ENCODE results near the gene POLR2I.

GRCh38 chr19:36136964-36137686, 22.4 kb upstream of the POLR2I start:
- TF ChIP-seq POLR2A (IDR thresholded peaks at IDR 0.05): no peak
- TF ChIP-seq, protein P1, sequence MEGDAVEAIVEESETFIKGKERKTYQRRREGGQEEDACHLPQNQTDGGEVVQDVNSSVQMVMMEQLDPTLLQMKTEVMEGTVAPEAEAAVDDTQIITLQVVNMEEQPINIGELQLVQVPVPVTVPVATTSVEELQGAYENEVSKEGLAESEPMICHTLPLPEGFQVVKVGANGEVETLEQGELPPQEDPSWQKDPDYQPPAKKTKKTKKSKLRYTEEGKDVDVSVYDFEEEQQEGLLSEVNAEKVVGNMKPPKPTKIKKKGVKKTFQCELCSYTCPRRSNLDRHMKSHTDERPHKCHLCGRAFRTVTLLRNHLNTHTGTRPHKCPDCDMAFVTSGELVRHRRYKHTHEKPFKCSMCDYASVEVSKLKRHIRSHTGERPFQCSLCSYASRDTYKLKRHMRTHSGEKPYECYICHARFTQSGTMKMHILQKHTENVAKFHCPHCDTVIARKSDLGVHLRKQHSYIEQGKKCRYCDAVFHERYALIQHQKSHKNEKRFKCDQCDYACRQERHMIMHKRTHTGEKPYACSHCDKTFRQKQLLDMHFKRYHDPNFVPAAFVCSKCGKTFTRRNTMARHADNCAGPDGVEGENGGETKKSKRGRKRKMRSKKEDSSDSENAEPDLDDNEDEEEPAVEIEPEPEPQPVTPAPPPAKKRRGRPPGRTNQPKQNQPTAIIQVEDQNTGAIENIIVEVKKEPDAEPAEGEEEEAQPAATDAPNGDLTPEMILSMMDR (IDR thresholded peaks at IDR 0.05): no peak
